ENCODE measurements around the gene TIGD6. TPM values are rescaled to one million over a fixed set of nuclear protein-coding genes. Genes with fewer than 3 reads are reported as not detected.
"Not testable (repeated sequence)": the region's sequence is repeated elsewhere in the genome, so short reads cannot be mapped to it uniquely, and the experiment has no call there.

TIGD6 gene
- polyA plus RNA-seq, 4 donors: 1.6 to 5.9 (median 3.0) TPM

DNA sequence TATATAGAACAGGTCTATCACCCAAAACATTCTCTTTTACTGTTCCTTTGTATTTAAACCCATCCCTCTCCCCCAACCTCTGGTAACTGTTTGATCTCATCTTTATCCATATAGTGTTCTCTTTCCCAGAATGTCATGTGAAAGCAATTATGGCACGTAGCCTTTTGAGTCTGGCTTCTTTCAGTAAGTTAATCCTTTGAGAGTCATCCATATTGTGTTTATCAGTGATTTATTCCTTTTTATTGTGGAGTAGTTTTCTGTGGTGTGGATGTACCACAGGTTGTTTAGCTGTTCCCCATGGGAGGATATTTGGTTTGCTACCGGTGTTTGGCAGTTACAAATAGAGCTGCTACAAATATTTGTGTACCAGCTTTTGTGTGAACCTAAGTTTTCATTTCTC is 38.1 kb upstream of the TIGD6 start:
- FAIRE-seq: no peak
- H3K36me3 ChIP-seq (ENCODE audit: control insufficient read depth in 3 of 3, insufficient read depth in 2 of 3, low read depth in 1 of 3, low read length in 3 of 3): peaks cover 31 to 42% (median 32%) of the 10 kb centered on the region in 3 donors
- no peak overlapping the region for H3K27ac ChIP-seq (ENCODE audit: low read depth in 1 of 3, low read length in 2 of 3)
- DNase-seq: no peak
- WGBS, 3 donors: 80 to 92% (median 88%) methylated on average over 2 of the region's 2 CpGs
- peaks cover 0 to under 1% (median 0%) of the 10 kb centered on the region in 3 donors for H3K4me1 ChIP-seq (ENCODE audit: control insufficient read depth in 3 of 3, insufficient read depth in 2 of 3, low read depth in 1 of 3, low read length in 2 of 3)
- no peak overlapping the region for H3K4me3 ChIP-seq (ENCODE audit: low read depth in 1 of 3, low read length in 3 of 3)
- H3K27me3 ChIP-seq (ENCODE audit: control insufficient read depth in 3 of 3, insufficient read depth in 3 of 3, low read length in 3 of 3): no peaks in the 10 kb centered on the region
- no peaks in the 10 kb centered on the region for H3K9me3 ChIP-seq (ENCODE audit: control insufficient read depth in 2 of 2, insufficient read depth in 1 of 2, low read depth in 1 of 2, low read length in 1 of 2)

DNA sequence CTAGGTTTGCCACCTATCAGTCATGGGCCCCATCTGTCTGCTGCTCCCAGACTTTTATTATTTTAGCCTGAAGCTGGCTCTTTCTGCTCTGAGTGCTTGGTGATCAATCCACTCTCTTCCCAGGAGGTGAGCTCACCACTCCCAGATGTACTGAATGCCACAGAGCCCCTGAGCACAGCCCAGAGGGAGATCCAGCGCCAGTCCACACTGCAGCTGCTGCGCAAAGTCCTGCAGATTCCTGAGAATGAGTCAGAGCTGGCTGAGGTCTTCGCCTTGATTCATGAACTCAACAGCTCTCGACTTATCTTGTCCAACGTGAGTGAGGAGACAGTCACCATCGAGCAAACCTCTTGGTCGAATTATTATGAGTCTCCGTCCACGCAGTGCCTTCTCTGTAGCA is 36.1 kb upstream of the TIGD6 start:
- H3K27ac ChIP-seq (ENCODE audit: low read depth in 1 of 3, low read length in 2 of 3): no peak overlapping the region
- 83 to 91% (median 88%) methylated on average over 9 of the region's 9 CpGs for WGBS, 3 donors
- H3K4me1 ChIP-seq (ENCODE audit: control insufficient read depth in 3 of 3, insufficient read depth in 2 of 3, low read depth in 1 of 3, low read length in 2 of 3): no peaks in the 10 kb centered on the region
- no peaks in the 10 kb centered on the region for H3K27me3 ChIP-seq (ENCODE audit: control insufficient read depth in 3 of 3, insufficient read depth in 3 of 3, low read length in 3 of 3)
- H3K36me3 ChIP-seq (ENCODE audit: control insufficient read depth in 3 of 3, insufficient read depth in 2 of 3, low read depth in 1 of 3, low read length in 3 of 3): peaks cover 30 to 46% (median 44%) of the 10 kb centered on the region in 3 donors
- H3K4me3 ChIP-seq (ENCODE audit: low read depth in 1 of 3, low read length in 3 of 3): no peak overlapping the region
- FAIRE-seq (no peak), DNase-seq (no peak)
- no peaks in the 10 kb centered on the region for H3K9me3 ChIP-seq (ENCODE audit: control insufficient read depth in 2 of 2, insufficient read depth in 1 of 2, low read depth in 1 of 2, low read length in 1 of 2)

DNA sequence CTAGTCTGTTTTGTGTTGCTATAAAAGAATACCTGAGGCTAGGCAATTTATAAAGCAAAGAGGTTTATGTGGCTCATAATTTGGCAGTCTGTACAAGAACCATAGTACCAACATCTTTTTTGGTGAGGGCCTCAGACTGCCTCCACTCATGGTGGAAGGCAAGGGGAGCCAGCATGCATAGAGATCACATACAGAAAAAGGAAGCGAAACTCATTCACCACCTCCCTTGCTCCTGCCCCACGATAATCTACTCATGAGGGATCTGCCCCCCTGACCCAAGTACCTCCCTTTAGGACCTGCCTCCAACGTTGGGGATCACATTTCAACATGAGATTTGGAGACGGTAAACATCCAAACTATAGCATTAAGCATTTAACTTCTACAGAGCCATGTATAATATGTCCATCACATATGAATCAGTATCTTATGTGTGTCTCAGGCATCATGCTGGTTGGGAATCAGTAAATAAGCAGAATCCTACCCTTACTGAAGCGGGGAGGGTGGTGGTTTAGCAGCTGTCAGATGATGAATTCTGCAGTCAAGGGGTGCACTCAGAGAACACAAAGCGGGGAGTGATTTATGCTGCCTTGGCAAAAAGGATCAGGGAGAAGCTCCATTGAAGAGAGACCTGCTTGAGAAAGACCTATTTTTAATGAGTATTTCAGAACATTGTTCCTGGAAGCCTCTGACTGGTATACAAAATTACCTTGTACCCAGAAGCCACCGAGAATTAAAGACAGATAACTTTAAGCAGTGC is 34.9 kb upstream of the TIGD6 start:
- no peak overlapping the region for H3K27ac ChIP-seq (ENCODE audit: low read depth in 1 of 3, low read length in 2 of 3)
- H3K27me3 ChIP-seq (ENCODE audit: control insufficient read depth in 3 of 3, insufficient read depth in 3 of 3, low read length in 3 of 3): no peaks in the 10 kb centered on the region
- H3K36me3 ChIP-seq (ENCODE audit: control insufficient read depth in 3 of 3, insufficient read depth in 2 of 3, low read depth in 1 of 3, low read length in 3 of 3): peaks cover 29 to 43% (median 43%) of the 10 kb centered on the region in 3 donors
- no peak for DNase-seq
- H3K9me3 ChIP-seq (ENCODE audit: control insufficient read depth in 2 of 2, insufficient read depth in 1 of 2, low read depth in 1 of 2, low read length in 1 of 2): no peaks in the 10 kb centered on the region
- WGBS, 3 donors: 78 to 80% (median 80%) methylated on average over 7 of the region's 7 CpGs
- H3K4me3 ChIP-seq (ENCODE audit: low read depth in 1 of 3, low read length in 3 of 3): no peak overlapping the region
- no peaks in the 10 kb centered on the region for H3K4me1 ChIP-seq (ENCODE audit: control insufficient read depth in 3 of 3, insufficient read depth in 2 of 3, low read depth in 1 of 3, low read length in 2 of 3)
- FAIRE-seq: no peak

DNA sequence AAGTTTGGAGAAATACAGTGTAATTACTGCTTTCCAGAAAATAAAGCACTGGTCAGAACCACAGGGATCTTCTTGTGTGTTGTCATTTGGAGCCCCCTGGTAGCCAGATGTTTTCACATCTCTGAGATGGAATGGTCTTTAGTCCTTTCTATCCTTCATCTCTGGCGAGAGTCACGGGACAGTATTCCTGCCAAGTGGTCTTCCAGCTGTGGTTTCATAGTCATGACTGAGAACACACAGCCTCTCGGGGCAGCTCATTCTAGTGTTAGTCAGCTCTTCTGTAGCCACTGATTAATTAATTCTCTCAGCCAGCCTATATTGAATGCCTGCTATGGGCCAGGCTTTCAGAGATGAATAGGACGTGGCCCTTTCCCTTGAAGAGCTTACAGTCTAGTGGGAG is 34.2 kb upstream of the TIGD6 start:
- H3K4me3 ChIP-seq (ENCODE audit: low read depth in 1 of 3, low read length in 3 of 3): no peak overlapping the region
- H3K27ac ChIP-seq (ENCODE audit: low read depth in 1 of 3, low read length in 2 of 3): no peak overlapping the region
- no peaks in the 10 kb centered on the region for H3K27me3 ChIP-seq (ENCODE audit: control insufficient read depth in 3 of 3, insufficient read depth in 3 of 3, low read length in 3 of 3)
- H3K9me3 ChIP-seq (ENCODE audit: control insufficient read depth in 2 of 2, insufficient read depth in 1 of 2, low read depth in 1 of 2, low read length in 1 of 2): no peaks in the 10 kb centered on the region
- FAIRE-seq: no peak
- peaks cover 28 to 45% (median 41%) of the 10 kb centered on the region in 3 donors for H3K36me3 ChIP-seq (ENCODE audit: control insufficient read depth in 3 of 3, insufficient read depth in 2 of 3, low read depth in 1 of 3, low read length in 3 of 3)
- 77 to 93% (median 91%) methylated on average over 4 of the region's 4 CpGs for WGBS, 3 donors
- no peaks in the 10 kb centered on the region for H3K4me1 ChIP-seq (ENCODE audit: control insufficient read depth in 3 of 3, insufficient read depth in 2 of 3, low read depth in 1 of 3, low read length in 2 of 3)
- DNase-seq: no peak

DNA sequence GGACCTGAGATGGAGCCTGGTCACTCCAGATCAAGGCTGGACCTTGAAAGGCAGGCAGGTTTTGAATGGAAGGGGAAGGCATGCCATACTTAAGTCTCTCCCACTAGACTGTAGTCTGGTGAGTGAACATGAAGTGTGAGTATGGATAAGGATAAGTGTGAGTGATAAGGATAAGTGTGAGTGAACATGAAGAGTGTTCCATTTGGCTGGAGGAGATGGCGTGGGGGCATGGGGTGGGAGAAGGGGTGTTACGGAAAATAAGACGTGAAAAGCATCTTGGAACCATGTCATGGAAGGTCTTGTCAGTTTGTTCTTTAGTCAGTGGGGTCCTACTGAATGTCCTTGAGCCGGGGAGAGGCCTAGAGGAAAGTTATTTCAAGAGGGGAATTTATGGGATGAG is 32.9 kb upstream of the TIGD6 start:
- Histone ChIP-seq H3K4me3 (ENCODE audit: low read depth in 1 of 3, low read length in 3 of 3) (no peak overlapping the region), H3K27me3 (ENCODE audit: control insufficient read depth in 3 of 3, insufficient read depth in 3 of 3, low read length in 3 of 3) (no peaks in the 10 kb centered on the region), H3K36me3 (ENCODE audit: control insufficient read depth in 3 of 3, insufficient read depth in 2 of 3, low read depth in 1 of 3, low read length in 3 of 3) (peaks cover 32 to 48% (median 39%) of the 10 kb centered on the region in 3 donors), H3K4me1 (ENCODE audit: control insufficient read depth in 3 of 3, insufficient read depth in 2 of 3, low read depth in 1 of 3, low read length in 2 of 3) (no peaks in the 10 kb centered on the region), H3K9me3 (ENCODE audit: control insufficient read depth in 2 of 2, insufficient read depth in 1 of 2, low read depth in 1 of 2, low read length in 1 of 2) (no peaks in the 10 kb centered on the region), H3K27ac (ENCODE audit: low read depth in 1 of 3, low read length in 2 of 3) (no peak overlapping the region)
- DNase-seq: no peak
- WGBS, 3 donors: 94 to 96% (median 96%) methylated on average over 4 of the region's 4 CpGs
- no peak for FAIRE-seq

DNA sequence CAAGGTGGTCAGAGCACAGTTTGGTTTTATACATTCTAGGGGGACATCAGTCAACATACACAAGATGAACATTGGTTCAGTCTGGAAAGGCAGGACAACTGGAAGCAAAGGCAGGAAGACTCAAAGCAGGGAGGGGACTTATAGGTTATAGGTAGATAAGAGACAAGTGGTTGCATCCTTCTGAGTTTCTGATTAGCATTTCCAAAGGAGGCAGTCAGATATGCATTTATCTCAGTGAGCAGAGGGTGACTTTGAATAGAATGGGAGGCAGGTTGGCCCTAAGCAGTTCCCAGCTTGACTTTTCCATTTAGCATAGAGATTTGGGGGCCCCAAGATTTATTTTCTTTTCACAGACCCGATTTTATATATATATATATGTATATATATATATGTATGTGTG is 27.6 kb upstream of the TIGD6 start:
- not testable (repeated sequence) for H3K27ac ChIP-seq (ENCODE audit: low read depth in 1 of 3, low read length in 2 of 3); H3K4me3 ChIP-seq (ENCODE audit: low read depth in 1 of 3, low read length in 3 of 3); H3K27me3 ChIP-seq (ENCODE audit: control insufficient read depth in 3 of 3, insufficient read depth in 3 of 3, low read length in 3 of 3); H3K9me3 ChIP-seq (ENCODE audit: control insufficient read depth in 2 of 2, insufficient read depth in 1 of 2, low read depth in 1 of 2, low read length in 1 of 2); FAIRE-seq; DNase-seq
- 52 to 80% (median 68%) methylated on average over 1 of the region's 1 CpG for WGBS, 3 donors
- Histone ChIP-seq H3K4me1 (ENCODE audit: control insufficient read depth in 3 of 3, insufficient read depth in 2 of 3, low read depth in 1 of 3, low read length in 2 of 3) (peaks cover 0 to 11% (median 0%) of the 10 kb centered on the region in 3 donors), H3K36me3 (ENCODE audit: control insufficient read depth in 3 of 3, insufficient read depth in 2 of 3, low read depth in 1 of 3, low read length in 3 of 3) (peaks cover 10 to 41% (median 37%) of the 10 kb centered on the region in 3 donors)

DNA sequence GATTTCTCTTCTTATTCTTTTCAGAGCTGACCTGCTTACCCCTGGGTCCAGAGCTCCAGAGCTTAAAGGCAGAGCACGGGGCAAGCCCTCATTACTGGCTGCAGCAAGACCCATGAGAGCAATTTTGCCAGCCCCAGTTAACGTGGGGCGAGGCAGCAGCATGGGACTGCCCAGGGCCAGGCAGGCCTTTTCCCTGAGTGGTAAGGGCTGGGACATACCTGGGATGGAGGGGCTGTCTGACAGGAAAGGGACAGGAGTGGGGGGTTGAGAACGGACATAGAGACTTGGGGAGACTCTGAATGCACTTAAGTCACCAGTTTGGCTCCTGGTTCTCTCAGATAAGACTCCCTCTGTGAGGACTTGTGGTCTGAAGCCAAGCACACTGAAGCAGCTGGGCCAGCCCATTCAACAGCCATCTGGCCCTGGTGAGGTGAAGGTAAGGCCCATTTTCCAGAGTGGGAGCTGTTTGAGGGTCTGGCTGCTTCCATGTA is 26.3 kb upstream of the TIGD6 start:
- Histone ChIP-seq H3K4me1 (ENCODE audit: control insufficient read depth in 3 of 3, insufficient read depth in 2 of 3, low read depth in 1 of 3, low read length in 2 of 3) (peaks cover 0 to 11% (median 0%) of the 10 kb centered on the region in 3 donors), H3K27me3 (ENCODE audit: control insufficient read depth in 3 of 3, insufficient read depth in 3 of 3, low read length in 3 of 3) (no peaks in the 10 kb centered on the region), H3K36me3 (ENCODE audit: control insufficient read depth in 3 of 3, insufficient read depth in 2 of 3, low read depth in 1 of 3, low read length in 3 of 3) (peaks cover 13 to 40% (median 26%) of the 10 kb centered on the region in 3 donors), H3K4me3 (ENCODE audit: low read depth in 1 of 3, low read length in 3 of 3) (no peak overlapping the region), H3K27ac (ENCODE audit: low read depth in 1 of 3, low read length in 2 of 3) (peak overlapping the region in 1 of 3 donors; percentile 26), H3K9me3 (ENCODE audit: control insufficient read depth in 2 of 2, insufficient read depth in 1 of 2, low read depth in 1 of 2, low read length in 1 of 2) (no peaks in the 10 kb centered on the region)
- FAIRE-seq (no peak), DNase-seq (peak in 1 of 2 donors; percentile 25)
- WGBS, 3 donors: 94 to 97% (median 95%) methylated on average over 4 of the region's 4 CpGs

DNA sequence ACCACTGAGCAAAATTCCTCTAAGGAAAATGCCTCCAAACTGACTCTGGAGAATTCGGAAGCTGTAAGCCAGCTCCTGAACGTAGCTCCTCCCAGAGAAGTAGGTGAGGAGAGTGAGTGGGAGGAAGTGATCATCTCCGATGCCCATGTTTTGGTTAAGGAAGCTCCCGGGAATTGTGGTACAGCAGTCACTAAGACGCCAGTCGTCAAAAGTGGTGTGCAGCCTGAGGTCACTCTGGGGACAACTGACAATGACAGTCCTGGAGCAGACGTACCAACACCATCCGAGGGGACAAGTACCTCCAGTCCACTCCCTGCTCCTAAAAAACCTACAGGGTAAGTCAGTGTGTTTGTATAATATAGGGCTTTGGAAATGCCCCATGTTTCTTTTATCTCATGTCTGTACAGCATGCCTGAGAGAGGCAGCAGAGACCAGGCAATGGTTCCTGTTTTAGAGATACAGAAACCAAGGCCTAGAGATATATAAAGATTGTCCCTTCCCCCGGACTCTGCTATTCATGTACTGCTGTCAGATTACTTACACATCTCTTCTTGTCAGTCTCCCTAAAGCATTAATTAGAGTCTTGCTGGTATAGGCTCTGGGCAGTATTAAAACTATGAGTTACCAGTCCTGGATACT is 24.0 kb upstream of the TIGD6 start:
- FAIRE-seq: no peak
- H3K36me3 ChIP-seq (ENCODE audit: control insufficient read depth in 3 of 3, insufficient read depth in 2 of 3, low read depth in 1 of 3, low read length in 3 of 3): peaks cover 16 to 34% (median 25%) of the 10 kb centered on the region in 3 donors
- WGBS, 3 donors: 83 to 89% (median 85%) methylated on average over 9 of the region's 9 CpGs

More for the DNA sequence above, 24.0 kb upstream of the TIGD6 start:
- Histone ChIP-seq H3K27ac (ENCODE audit: low read depth in 1 of 3, low read length in 2 of 3) (no peak overlapping the region), H3K4me3 (ENCODE audit: low read depth in 1 of 3, low read length in 3 of 3) (no peak overlapping the region), H3K4me1 (ENCODE audit: control insufficient read depth in 3 of 3, insufficient read depth in 2 of 3, low read depth in 1 of 3, low read length in 2 of 3) (peaks cover 0 to 11% (median 0%) of the 10 kb centered on the region in 3 donors), H3K9me3 (ENCODE audit: control insufficient read depth in 2 of 2, insufficient read depth in 1 of 2, low read depth in 1 of 2, low read length in 1 of 2) (no peaks in the 10 kb centered on the region), H3K27me3 (ENCODE audit: control insufficient read depth in 3 of 3, insufficient read depth in 3 of 3, low read length in 3 of 3) (no peaks in the 10 kb centered on the region)
- DNase-seq: no peak
